ENCODE results near the gene HOXA6. TPM values are rescaled to one million over a fixed set of nuclear protein-coding genes. Genes with fewer than 3 reads are reported as not detected.

HOXA6 gene
- total RNA-seq, 1 experiment from 2014 or later = not detected

- DNase-seq (ENCODE audit: low spot score) (no peak), ATAC-seq (no peak)
- CTCF ChIA-PET = interaction anchor here (0.9 to 4.0 kb wide), 4 partner anchors 8 to 26 kb away, joined by 4 to 74 read pairs (median 11); partner anchors contain the start of gene HOXA5
- H3K27me3 Mint-ChIP-seq (ENCODE audit: low read depth) = peaks cover 100% of the 10 kb centered on the region
- H3K4me1 Mint-ChIP-seq = peaks cover 24% of the 10 kb centered on the region
- TF ChIP-seq TCF7 (CRISPR knock-in tag; IDR thresholded peaks at IDR 0.05; ENCODE audit: low read depth) = no peak
- TF ChIP-seq ZBTB43 (CRISPR knock-in tag; IDR thresholded peaks at IDR 0.05) = no peak
- TF ChIP-seq NR1H2 (CRISPR knock-in tag; IDR thresholded peaks at IDR 0.05) = no peak
- no peak for TF ChIP-seq ZNF425 (CRISPR knock-in tag; conservative IDR thresholded peaks at IDR 0.05)
- no peak for TF ChIP-seq NR2C2 (CRISPR knock-in tag; IDR thresholded peaks at IDR 0.05)
- no peak for TF ChIP-seq TEAD1 (CRISPR knock-in tag; IDR thresholded peaks at IDR 0.05)
- no peak for TF ChIP-seq ATF3 (CRISPR knock-in tag; conservative IDR thresholded peaks at IDR 0.05)
- no peak for TF ChIP-seq FOXK1 (CRISPR knock-in tag; IDR thresholded peaks at IDR 0.05)
- no peak for TF ChIP-seq ZNF532 (CRISPR knock-in tag; IDR thresholded peaks at IDR 0.05; ENCODE audit: borderline replicate concordance)
- no peak for TF ChIP-seq CBFB (CRISPR knock-in tag; IDR thresholded peaks at IDR 0.05; ENCODE audit: low read depth)
- no peak for TF ChIP-seq ARID4B (CRISPR knock-in tag; IDR thresholded peaks at IDR 0.05; ENCODE audit: borderline replicate concordance)
- no peak for TF ChIP-seq ATF2 (CRISPR knock-in tag; IDR thresholded peaks at IDR 0.05; ENCODE audit: borderline replicate concordance, low read depth)
- TF ChIP-seq PREB (CRISPR knock-in tag; IDR thresholded peaks at IDR 0.05; ENCODE audit: borderline replicate concordance) = no peak
- TF ChIP-seq TEAD4 (CRISPR knock-in tag; IDR thresholded peaks at IDR 0.05) = no peak
- TF ChIP-seq ZNF396 (CRISPR knock-in tag; IDR thresholded peaks at IDR 0.05; ENCODE audit: borderline replicate concordance) = no peak
- TF ChIP-seq E2F1 (CRISPR knock-in tag; IDR thresholded peaks at IDR 0.05) = no peak
- no peak for TF ChIP-seq PRRX2 (CRISPR knock-in tag; IDR thresholded peaks at IDR 0.05)
- no peaks in the 10 kb centered on the region for H3K9me3 Mint-ChIP-seq
- no peak overlapping the region for H3K27ac Mint-ChIP-seq
- no peak overlapping the region for H3K4me3 Mint-ChIP-seq
- peaks cover 3% of the 10 kb centered on the region for H3K36me3 Mint-ChIP-seq
- POLR2A ChIA-PET = no interaction called here
Measured at GRCh38 chr7:27153526-27153925, 6.0 kb upstream of the HOXA6 start.
